Effector CD8-positive, alpha-beta T cell (primary cell): Measurements from ENCODE around the gene SOX8.
"Not testable (repeated sequence)": the region's sequence is repeated elsewhere in the genome, so short reads cannot be mapped to it uniquely, and the experiment has no call there.

Experiments used
- DNase-seq: peaks from one replicate; lab custom pipeline; 2025; lab: John Stamatoyannopoulos, UW

SOX8 gene

DNA sequence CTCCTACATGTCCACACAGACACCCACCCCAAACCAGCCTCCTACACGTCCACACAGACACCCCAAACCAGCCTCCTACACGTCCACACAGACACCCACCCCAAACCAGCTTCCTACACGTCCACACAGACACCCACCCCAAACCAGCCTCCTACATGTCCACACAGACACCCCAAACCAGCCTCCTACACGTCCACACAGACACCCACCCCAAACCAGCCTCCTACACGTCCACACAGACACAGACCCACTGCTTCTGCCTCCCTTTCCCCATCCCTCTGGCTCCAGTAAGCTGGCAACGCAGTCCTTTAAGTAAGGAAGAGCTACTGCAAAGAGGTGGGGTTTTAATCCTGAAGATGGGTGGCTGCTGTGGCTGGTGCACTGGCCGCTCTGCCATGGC is 27.8 kb upstream of the SOX8 start:
- DNase-seq: not testable (repeated sequence)

DNA sequence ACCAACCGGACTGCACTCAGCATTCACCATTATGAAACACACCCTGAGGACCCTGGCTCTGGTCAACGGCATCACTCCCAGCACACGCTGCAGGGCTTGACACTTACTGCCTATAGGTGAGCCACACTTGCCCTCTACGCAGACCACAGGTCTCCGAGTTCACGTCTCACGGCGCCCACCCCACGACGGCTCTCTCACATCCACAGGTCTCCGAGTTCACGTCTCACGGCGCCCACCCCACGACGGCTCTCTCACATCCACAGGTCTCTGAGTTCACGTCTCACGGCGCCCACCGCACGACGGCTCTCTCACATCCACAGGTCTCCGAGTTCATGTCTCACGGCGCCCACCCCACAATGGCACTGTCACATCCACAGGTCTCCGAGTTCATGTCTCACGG is 25.8 kb upstream of the SOX8 start:
- DNase-seq: not testable (repeated sequence)

DNA sequence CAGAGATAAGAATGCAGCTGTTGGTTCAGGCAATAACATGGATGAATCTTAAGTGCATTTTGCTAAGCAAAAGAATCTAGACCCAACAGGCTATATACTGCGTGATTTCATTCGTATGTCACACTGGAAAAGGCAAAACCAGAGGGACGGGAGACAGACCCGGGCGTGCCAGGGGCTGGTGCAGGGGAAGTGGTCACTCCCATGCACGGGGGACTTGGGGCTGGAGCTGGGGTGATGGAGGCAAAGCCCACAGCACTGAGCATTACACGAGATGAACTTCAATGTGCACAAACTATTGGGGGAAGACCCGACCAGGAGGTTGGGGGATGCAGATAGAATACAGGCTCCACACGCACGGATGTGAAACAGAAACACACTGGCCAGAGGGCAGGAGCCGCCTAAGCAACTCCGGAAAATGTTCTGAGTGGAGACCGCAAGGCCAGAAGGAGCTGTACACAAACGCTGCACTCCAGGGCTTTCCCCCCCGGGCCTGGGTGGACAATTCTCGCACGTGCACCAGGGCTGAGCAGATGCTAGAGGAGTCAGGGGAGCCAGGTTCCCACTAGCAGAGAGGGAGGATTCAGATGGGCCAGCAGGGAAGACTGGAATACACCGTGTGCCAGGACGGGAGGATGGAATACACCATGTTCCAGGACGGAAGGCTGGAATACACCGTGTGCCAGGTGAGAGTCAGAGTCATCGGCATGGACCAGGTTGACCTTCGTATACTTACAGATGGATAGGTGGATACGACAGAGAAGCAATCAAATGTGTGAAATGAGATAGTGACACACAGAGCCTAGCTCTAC is 22.1 kb upstream of the SOX8 start:
- DNase-seq: no peak

DNA sequence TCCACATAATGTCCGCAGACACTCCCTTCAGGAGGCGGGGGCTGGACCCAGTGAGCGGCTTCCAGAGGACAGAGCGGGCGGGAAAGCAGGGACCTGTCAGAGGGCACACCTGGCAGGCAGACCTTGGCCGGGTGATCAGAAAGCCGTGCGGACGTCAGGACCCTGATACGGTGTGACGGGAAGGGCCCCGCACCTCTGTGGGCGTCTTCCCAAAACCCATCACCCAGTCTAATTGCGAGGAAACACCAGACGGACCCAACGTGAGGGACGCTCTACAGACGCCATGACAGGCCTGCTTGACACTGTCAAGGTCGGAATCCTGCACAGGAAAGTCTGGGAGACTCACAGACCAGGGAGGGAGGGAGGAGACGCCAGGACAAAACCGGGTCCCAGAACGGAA is 19.2 kb upstream of the SOX8 start:
- DNase-seq: no peak

DNA sequence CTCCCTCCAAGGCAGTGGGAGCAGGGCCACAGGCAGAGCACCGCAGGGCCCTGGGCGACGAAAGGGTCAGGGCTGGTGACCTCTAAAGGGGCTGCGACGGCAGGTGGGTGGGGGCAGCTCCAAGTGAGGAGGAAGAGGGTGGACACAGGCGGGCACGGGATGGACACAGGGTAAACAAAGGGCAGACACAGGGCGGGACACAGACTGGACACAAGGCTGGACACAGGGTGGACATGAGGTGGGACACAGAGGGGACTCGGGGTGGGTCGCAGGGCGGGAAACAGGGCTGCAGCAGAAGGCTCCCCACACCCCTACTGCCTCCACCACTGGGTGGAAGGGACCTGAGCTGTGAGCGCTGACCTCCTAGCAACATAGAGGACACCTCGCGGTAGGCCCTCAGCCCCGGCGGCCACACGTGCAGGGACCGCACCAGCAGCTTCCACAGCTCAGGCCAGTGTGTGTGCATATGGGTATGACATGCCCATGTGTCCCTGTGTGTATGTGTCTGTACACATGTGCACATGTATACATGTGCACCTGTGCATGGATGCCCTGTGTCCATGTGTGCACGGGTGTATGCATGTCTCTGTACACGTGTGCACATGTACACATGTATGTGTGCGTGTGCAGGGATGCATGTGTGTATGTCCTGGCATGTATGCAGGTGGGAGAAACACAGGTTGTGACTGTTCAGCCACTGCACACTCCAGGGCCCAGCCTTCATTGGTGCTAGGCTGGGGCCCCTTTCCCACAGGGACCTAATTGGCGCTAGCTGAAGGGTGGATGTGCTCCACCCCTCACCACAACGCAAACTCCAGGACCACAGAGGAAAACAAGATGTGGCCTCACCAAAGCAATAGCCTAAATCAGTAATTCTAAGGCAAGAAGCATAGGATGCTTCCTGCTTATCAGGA is 18.4 kb upstream of the SOX8 start:
- DNase-seq: no peak

DNA sequence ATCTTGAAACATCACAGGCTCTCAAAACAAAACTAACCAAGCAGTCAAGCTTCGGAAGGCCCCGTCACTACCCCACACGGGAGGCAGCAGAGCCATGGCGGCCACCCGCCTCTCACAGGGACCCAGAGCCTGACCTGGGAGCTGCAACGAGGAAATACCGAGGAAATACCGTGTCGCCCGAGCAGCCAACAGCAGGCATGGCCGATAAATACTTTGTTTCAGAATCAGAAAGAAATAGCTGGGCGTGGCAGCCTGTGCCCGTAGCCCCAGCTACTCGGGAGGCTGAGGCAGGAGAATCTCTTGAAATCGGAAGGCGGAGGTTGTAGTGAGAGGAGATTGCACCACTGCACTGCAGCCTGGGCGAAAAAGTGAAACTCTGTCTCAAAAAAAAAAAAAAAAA is 17.7 kb upstream of the SOX8 start:
- no peak for DNase-seq

DNA sequence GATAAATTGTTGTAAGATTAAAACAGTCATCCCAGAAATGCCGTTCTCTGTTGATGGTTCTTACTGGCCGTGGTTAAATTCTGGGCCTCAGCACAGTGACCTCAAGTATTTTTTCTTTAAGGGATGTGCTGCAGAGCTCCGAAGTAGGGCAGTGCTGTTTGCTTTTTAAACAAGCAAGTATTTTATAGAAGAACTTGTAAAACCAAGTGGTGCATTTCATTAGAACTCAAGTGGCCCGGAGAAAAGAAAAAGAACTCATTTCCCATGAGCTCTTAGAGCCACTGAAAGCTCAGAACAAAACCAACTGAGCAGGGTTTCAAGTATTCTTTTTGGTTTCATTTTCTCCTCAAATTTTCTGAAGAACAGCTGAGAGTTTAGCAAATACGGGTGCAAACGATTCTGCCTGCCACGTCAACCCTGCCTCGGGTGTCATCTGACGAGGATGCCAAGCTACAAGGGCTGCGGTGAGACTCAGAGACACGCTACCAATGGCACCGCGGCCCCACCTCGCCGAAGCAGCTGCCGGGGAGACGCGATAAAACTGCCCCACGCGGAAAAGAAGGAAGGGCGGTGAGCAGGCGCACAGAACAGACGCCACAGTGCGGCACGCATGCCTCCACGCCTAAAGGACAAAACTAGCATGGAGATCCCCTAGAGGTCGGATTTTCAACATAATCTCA is 17.1 kb upstream of the SOX8 start:
- DNase-seq: no peak

DNA sequence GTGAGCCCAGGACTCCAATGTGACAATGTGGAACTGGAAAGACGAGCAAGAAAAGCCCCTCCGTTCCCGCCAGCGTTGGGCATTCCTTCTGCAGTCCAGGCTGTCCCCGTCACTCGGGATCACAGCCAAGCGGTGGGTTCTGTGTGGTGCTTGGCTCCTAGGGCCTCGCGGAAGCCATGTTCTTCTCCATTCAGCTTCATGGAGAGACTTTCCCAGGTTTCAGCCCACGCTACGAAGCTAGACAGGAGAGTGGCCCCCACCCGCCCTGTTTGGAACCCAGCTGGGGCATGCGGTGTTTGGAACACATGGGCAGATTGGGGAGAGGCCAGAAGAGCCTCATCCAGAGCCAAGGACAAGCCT is 16.6 kb upstream of the SOX8 start:
- no peak for DNase-seq

DNA sequence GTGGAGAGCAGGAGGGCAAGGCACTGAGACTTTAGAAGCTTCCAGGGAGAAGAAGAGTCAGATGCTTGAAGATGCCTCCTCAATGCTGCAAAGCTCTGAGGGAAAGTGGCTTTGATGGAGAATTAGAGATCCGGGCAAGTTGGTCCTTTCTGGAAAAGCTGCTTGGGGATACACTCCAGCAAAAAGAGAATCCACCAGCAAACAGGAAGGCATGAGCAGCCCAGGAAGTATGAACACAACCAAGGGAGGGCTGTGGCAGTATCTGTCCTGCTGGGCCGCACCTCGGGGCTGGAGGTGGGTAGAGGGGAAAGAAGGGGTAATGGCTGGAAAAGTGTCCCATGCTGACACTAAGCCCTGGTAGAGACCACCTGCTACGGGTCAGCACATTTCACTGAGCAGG is 16.1 kb upstream of the SOX8 start:
- DNase-seq: no peak

DNA sequence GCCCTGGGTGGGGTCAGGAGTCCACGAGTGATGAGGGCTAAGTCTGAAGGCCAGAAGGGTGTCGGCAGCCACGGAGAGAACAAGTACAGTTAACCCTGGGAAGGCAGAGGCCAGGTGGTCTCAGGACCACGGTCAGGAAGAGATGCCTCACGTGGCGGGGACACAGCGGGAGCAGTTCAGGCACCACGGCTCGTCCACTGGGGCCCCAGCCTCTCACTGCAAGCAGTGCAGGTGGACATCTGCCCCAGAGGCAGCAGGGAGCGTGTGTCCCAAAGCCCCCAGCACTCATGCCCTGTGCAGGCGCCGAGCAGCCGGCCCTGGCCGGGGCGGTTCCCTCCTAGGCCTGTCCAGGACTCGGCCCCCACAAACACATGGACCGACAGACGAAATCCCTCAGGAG is 15.5 kb upstream of the SOX8 start:
- no peak for DNase-seq

DNA sequence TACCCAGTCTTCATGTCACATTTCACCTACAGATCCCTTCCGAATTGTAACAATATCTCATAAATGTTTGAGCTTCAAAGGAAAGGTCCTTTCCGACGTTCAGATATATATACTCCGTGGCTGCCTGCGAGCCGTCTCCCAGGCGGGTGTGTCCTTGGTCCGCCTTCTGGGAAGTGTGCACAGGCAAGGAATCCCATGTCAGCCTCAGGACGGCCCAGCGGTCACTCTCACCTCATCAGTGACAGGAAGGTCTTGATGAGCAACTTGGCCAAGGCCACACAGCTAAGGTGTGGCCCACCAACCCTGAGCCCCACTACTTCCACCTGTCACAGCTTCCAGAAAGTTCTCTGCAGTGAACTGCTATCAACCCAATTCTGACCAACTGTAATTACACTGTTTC is 15.1 kb upstream of the SOX8 start:
- DNase-seq: no peak

DNA sequence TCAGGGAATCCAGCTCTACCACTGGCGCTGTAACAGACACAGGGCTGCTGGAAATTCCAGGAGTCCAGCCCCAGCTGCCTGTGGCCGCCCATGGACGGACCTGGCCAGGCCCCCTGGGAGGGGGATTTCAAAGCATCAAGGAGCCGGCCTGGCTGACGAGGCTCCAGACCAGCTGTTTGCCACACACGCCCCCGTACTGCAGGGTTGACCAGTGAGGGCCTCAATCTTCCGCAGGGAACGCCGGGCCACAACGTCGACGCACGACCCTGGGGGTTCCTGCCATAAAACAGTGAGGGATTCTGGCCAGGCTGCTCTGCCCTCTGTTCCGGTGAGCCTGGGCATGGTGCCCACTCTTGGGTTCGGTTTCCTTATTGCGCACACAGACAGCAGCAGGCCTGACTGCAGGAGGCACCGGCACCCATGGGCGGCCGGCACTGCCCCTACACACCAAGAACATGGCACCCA is 14.5 kb upstream of the SOX8 start:
- DNase-seq: no peak

DNA sequence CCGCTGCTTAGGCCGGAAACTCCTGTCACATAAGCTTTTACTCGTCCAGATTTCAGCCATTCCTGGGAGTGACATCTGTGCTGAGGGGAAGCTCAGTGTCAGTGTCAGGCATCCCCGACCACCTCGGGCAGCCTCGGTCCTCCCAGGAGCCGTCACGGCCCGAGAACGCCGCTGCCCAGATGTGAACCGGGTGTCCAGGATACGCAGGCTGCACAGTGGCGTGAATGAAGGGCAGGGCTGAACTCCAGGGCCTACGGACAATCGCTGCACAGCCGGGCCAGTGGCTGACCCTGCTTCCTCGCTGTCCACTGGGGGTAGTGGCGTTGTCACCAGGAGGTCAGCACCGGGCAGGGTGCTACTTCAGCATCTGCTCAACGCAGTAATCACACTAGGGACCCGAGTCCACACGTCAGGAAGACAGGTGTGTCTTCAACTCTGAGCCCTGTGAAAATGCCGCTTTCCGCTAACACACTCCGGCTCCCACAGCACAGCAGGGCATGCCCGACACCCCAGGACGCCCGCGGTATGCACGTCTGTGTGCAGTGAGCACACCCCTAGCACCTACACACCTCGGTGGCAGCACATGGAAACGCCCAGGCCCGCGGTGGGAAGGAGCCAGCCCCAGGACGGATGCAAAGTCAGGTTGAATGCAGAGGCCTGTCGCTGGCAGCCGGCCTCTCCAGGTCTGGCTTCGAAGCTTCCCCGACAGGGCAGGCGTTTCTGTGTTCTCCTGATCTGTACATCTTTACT is 13.8 kb upstream of the SOX8 start:
- no peak for DNase-seq

DNA sequence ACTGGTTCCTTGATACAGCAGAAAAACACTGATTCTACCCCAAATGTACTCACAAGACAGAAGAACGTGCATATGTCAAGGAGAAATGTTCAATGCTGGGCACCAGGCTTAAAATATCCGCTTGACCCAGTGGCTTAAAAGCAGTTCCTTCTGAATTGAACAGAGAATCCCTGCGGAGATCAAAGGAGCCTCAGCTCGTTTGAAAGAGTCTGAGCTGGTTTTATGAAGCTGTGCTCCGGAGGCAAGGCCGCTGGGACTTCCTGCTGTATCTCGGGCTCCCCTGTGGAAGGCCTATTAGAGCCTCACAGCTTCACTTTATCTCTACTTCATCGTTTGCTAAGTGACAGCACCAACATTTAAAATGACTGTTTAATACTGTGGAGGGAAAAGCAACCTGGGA is 12.9 kb upstream of the SOX8 start:
- DNase-seq: no peak

DNA sequence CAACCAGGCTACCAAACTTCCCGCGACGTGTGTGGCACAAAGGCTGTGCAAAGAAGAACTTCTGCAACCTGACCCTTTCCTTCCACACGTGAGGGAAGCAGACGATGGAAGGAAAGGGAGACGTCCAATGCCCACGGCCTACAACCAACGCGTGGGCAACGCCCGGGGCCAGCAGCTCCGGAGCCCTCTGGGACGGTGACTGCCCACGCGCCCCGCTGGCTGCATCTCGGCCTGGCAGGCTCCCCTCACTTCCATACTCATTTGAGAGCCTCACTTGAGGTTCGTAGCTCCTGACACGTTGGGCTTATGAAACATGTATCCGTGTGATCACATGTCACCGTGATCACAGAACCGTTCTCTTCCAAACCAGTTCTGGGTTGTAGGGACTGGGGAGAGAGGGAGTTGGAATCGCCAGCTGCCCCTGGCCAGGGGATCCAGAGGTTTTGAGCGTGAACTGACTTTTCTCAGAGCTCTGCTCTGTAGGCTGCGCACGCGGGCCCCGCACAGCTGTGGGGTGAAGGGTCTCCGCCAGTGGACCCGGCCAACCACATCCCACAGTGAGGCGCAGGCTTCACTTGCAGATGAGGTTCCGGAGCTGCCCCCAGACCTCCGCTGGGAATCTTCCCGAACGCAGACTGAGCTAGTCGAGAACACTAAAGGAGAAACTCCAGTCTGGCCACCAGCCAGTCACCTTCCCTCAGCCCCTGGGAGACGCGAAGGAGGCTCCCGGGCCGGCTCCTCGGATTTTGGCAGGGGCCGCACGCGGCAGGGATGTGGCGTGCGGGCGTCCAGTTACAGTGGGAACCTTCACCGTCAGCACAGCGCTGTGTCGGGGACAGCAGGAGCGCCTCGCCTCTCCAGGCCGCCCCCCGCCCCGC is 11.8 kb upstream of the SOX8 start:
- DNase-seq: no peak

DNA sequence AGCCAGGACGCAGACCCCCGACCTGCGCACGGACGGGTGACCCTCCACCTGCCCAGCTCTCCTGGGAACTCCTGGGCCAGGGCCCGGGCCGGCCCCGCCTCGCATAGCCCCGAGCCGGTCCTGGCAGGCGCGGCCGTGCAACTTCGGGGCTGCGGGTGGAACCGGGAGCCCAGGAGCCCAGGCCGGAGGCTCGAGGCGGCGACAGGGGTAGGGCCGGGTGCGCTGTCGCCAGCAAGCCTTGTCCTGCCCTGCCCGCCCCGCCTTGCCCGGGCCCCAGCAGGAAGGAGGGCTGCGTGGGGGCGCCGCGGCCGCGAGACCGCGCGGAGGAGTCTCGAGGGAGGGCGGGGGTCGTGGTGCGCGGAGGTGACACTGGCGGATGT is 11.2 kb upstream of the SOX8 start:
- DNase-seq: no peak

DNA sequence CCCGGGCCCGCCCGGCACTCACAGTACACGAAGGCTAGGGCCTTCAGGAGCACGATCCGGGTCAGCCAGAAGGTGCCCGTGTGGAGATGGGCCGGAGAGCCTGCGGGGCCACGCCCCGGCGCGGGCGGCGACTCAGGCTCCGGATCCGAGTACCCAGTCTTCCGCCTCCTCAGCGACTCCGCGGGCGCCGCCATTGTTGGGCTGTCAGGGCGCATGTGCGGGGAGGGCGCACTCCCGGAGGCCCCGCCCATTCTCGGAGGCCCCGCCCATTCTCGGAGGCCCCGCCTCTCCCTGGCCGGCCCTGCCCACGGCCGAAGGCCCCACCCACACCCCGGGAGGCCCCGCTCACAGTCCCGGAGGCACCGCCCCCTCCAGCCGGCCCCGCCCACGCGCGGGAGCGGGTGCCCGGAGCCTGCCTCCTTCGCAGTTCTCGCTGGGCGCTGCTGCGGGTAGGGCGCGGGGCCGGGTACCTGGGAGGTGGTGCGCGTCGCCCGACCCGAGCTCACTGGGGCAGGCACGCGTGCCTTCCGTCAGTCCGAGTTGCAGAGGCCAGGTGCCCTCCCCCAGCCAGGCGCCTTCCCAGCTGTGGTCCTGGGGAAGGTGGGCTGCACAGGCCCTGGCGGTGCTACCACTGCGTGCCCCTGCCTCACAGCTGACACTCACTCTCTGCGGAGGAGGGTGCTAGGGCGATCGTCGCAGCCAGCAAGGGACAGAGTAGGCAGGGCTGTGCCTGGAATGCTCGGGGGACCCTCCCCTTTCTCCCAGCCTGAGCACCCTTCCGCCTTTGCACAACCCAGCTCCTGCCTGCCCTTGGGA is 10.6 kb upstream of the SOX8 start, which contains the start of gene LMF1:
Gene LMF1 (minus strand): TSS at position 219 of the 816 bp plus-strand sequence. CDS start 4 bp downstream, at position 215.
- DNase-seq: peak; percentile 98

DNA sequence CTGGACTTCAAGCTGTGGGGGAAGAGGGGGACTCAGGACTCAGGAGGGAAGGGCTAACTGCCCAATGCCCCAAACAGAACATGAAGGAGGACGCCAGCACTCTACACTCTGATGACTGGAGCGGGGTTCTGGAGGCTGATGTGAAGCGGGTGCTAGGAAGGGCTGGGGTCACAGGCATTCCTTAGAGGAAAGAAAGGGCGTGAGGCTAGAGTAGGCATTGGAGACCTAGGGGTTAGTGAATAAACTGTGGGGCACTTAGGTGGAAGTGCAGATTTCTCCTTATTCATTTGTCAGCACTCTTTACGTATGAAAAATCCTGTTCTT is 10.0 kb upstream of the SOX8 start:
- DNase-seq: no peak

DNA sequence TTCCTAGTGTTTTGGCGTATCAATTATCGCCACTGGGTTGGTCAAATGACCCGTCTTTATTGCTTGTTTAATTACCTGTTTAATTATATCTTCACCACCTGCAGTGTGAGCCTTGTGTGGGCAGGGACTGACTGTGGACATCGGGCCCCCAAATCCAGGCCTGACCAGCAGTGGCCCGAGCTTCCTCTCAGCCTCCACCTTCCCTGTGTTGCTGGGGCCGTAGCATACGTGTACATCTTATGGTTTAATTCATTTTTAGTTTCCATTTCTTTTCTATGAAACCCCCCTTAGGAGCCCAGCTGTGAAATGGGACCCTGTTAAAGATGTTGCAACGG is 9.6 kb upstream of the SOX8 start:
- no peak for DNase-seq

DNA sequence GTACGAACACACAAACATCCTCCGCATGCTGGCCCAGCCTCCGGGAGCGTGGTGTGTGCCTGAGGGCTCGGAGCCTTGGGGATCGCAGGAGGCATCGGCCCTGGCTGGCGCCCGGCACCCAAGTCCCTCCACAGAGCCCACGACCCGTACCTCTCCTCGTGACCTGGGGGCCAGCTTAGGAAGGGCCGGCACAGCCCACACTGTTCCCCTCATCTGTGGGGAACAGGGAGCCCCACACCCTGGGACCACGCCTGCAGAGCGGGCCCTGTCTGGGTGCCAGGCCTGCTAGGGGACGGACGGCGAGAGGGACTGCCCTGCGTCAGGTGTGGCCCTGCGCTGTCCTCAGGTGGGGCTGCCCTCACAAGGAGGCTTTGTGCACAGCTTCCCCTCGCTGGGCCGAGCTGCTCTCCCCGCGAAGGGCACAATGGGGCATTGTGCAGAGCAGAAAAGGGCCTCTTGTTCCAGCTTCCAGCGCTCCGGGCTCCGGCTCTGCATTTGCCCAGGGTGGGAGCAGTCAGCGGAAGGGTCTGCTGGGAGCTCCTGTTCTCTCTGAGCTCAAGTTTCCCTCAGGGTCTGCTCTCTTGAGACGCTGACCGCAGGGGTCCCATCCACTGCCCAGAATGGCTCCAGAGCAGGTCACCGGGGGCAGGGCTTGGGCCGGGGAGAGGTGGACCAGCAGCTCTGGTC is 9.1 kb upstream of the SOX8 start:
- DNase-seq: no peak
